IPS DF 4.7 (cell line): Measurements from ENCODE around the gene EPHB6.

Experiments used
- DNase-seq: peaks from one replicate; pipeline ENCODE4 v3.0.0-alpha.2; 2013; ENCODE audit warnings: low spot score; ENCODE audit errors: extremely low read depth

Gene EPHB6

DNA sequence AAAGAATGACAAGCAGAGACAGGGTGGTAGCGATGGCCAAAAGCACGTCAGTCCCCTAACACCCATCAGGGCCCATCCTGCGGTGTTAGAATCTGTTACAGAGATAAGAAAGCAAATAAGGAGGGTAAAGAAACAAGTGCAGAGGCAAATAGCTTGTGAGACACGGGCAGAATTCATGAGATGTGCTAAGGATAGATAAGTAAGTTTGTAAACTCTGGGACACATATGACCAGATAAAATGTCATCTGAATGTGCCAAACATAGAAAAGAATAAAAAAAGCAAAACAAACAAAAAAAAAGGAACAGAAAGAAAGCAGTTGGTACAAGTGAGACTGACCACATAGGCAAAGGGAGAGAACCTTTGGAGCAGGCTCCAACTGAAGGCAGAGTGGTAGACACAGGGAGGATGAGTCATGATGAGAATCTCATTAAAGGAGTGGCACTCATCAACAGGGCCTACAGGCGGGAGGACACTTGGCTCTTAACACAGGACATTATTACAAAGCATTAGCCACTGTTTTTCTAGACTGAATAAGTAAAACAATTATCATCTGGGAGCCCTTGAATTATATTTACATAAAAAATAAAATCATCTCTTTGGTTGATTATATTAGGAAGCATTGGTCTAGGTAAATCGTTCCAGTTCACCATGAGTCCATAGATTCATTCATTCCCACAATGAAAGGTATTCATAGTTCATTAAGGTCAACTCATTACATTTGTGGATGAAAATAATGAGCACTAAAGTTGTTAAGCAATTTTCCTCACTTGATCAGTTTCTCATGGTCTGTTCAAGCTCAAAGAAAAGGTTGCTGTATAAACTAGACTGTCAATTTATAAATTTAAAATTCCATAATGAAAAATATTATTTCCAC is 21.5 kb upstream of the EPHB6 start:
- no peak for DNase-seq

DNA sequence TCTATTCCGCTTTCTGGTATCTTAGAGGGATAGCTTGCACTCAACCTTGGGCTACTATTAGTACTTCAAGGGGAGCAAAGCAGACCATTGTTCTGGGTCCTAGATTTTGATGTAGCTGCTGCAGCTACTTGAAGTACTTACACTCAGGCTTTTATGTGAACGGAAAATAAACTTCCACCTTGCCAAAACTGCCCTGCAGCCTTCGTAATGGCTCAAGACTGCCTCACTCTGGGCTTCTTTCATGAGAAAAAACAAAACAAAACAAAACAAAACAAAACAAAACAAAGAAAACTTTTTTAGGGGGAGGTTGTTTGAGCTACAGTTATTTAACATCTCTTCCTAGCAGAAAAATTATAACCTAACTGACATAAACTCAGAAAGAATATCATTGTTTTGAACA is 19.4 kb upstream of the EPHB6 start:
- no peak for DNase-seq

DNA sequence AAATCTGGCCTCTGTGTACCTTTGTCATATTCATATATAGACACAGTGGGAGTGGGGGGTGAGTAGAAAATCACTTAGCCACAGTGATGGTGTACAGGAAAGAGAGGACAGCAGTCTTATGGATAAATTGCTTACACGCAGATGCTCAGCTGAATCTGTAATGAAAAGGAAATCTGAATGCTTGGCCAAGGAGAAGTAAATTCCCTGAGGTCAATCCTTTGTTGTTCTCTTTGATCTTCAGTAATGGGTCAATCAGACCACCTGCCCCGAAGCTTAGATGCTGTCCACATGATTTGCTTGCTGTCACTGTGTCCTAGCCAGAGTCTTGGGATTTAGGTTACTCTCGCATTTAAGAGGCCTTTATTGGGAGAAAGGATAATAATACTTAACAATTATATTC is 18.4 kb upstream of the EPHB6 start:
- no peak for DNase-seq

- no peak for DNase-seq
These were observed 16.2 kb upstream of the EPHB6 start for GRCh38 chr7:142838461-142839213.

DNA sequence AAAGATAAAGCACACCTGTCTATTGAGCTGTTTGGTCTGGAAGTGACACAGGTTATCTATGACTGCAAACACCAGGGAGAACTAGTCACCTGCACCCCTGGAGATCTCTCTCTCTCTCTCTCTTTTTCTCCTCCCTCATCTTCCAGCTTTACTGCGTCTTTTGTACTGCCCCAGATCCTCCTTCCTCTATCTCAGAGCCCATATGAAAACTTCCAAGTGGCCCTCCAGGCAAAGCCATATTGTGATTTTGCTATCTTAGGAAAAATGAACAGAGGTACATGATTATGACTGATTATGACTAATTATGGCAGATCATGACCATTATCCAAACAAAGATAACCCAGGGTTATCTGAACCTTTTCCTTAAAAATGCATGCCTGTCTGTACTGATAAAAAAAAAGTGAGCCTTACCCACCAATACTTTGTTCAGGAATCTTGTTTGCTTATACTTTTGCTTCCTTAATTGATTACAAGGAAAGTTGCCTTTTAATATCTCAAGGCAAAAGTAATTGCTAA is 12.6 kb upstream of the EPHB6 start:
- DNase-seq = no peak

DNA sequence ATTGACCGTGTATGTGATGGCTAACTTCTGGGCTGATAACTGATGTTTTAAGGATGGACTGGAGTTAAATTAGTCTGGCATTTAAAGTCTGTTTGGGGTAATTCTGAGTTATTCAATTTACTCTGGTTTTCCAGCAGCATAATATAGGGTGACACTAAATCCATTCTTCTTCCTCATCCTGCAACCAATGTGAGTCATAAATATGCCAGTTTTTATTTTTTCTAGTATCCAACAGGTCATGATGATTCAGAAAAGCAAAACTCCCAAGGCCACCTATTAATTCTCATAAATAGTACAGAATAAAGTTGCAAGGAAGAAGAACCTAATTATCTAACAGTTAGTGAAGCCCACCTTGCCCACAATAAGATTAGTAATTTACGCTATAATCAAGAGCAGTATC is 7.5 kb upstream of the EPHB6 start:
- no peak for DNase-seq

DNA sequence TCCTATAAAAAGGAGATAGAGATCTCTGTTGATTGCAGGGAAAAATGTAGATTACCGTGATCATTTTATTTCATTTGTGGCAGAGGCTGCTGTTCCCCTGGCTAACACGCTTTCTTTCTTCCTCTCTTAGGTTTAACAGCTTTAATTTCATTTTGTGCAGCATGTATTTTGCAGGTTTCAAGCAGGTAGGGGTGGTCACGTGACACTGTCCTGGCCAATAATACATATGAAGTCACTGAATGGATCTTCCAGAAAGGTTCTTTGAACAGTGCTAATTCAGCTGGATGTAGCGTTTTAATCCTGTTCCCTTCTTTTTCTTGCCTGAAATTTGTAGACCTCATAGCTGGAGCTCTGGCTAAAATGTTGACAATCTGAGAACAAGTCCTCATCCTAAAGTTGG is 3.6 kb upstream of the EPHB6 start:
- no peak for DNase-seq

GRCh38 chr7:142851919-142852318 is 3.0 kb upstream of the EPHB6 start:
- no peak for DNase-seq

GRCh38 chr7:142853739-142854371 is 1.0 kb upstream of the EPHB6 start:
- no peak for DNase-seq

- DNase-seq = no peak
These were observed 353 bp downstream of the EPHB6 start for GRCh38 chr7:142855114-142855743.

GRCh38 chr7:142855756-142856564 is 1.1 kb downstream of the EPHB6 start:
- DNase-seq = no peak

DNA sequence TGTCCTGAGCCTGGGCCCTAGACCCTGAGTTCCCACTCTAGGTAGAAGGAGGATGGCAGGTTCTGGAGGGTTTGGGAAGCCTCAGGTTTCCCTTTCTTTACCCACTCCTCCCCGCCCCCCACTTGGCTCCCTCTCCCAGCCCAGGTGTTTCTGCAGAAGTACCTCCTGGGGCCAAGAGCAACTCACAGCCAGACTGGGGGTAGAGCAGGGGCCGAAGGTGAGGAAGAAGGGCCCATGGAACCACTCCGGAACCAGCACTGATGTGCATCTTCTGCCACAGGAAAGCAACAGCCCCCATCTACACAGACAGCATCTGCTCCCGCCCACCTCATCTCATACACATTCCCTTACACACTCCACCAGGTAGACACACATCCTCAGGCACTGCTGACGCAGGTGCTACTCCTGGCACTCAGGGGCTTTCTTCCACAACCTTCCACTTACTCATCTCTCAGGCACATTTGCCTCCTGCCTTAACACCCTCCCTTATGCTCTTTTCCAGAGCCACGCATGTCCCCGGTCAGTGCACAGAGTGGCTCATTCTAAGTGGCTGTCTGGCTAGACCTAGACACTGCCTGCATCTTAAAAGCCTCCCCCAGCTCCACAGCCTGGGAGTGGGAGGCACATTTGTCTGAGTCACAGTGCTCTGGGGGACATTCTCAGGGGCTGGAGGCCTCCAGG is 1.8 kb downstream of the EPHB6 start:
- no peak for DNase-seq

DNA sequence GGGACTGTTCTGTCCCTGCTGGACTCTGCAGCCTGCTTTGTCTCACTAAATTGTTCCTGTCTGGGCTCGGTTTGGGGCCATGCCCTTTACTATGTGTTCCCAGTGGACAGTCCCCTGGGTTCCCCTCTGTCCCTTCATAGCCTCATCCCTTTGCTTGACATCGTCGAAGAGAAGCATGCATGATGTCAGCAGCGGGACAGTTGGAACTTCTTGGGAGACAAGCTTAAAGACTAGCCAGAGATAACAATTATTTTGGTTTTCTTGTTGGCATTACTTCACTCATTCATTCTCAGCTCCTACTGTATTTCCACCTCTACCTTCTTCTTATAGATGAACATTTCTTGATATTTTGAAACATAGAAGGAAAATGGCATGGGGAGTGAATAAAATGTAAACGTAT is 2.7 kb downstream of the EPHB6 start:
- no peak for DNase-seq

- DNase-seq = no peak
These were observed 4.5 kb downstream of the EPHB6 start for GRCh38 chr7:142859411-142859810.

DNA sequence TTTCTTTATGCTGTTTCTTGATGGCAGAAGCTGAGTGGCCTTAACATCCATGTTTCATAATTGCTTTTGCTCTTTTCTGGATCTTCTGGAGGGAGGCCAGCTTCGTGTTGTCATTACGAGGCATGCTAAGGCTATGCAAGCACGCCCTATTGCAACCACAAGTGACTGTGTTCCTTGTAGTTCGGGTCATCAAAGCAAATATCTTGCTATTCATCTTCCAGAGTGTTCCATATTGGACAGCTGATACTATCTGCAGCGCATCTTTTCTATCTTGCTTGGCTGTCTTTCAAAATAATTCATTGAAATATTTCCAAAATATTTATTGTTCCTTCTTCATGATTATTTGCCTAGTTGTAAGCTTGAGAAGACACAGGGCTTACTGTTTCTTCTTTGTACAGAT is 5.0 kb downstream of the EPHB6 start:
- DNase-seq = no peak

GRCh38 chr7:142860968-142861367 is 6.1 kb downstream of the EPHB6 start:
- no peak for DNase-seq

- no peak for DNase-seq
These were observed 7.5 kb downstream of the EPHB6 start for GRCh38 chr7:142862351-142862750.

DNA sequence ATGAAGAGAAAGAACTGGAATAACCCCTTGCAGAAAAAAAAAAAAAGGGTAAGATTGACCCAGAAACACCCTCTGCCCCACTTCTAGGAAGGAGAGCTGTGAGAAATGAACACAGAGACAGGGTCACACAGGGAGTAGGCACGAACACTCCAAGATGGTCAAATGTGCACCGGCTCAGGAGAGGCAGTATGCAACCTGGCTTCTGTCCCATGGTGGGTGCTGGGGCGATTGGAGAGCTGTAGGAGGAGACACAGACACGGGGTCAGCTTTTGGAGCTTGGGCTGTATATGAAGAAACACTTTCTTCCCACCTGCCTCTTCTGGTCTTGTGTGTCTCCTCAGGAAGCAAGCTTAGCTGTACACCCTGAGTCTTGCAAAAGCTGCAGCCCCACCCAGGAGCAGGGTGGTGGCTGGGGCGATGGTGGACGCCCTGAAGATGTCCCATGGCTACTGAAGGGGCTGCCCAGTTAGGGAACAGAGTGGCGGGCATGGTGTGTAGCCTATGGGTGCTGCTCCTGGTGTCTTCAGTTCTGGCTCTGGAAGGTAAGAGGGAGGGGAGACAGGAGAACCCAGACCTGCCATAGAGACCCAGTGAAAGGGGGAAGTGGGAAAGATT is 8.0 kb downstream of the EPHB6 start:
- no peak for DNase-seq

DNA sequence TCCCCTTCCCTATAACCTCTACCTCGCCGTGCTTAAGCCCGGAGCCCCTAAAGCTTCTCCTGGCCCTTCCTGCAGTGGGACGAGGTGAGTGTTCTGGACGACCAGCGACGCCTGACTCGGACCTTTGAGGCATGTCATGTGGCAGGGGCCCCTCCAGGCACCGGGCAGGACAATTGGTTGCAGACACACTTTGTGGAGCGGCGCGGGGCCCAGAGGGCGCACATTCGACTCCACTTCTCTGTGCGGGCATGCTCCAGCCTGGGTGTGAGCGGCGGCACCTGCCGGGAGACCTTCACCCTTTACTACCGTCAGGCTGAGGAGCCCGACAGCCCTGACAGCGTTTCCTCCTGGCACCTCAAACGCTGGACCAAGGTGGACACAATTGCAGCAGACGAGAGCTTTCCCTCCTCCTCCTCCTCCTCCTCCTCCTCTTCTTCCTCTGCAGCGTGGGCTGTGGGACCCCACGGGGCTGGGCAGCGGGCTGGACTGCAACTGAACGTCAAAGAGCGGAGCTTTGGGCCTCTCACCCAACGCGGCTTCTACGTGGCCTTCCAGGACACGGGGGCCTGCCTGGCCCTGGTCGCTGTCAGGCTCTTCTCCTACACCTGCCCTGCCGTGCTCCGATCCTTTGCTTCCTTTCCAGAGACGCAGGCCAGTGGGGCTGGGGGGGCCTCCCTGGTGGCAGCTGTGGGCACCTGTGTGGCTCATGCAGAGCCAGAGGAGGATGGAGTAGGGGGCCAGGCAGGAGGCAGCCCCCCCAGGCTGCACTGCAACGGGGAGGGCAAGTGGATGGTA is 9.2 kb downstream of the EPHB6 start:
- DNase-seq = no peak
